SU-DHL-6 (cell line): ENCODE data around the gene PLEKHM2.

Experiments used
- H2AFZ ChIP-seq: fragments of 200-600 bp; sonication (generic); 2 replicates; pipeline ENCODE4 v1.6.1; 2014; ENCODE audit warnings: low read depth, mild to moderate bottlenecking, moderate library complexity, mixed read lengths, antibody characterized with exemption, low read length; ENCODE audit not compliant: severe bottlenecking
- H3F3A ChIP-seq: fragments of 200-600 bp; shearing (Covaris generic); 2 replicates; pipeline ENCODE4 v1.6.0; 2016; ENCODE audit warnings: antibody characterized with exemption, mild to moderate bottlenecking; ENCODE audit not compliant: insufficient read depth
- H3K27ac ChIP-seq: fragments of 200-600 bp; sonication (generic); 2 replicates; pipeline ENCODE4 v1.5.1; 2016; ENCODE audit warnings: low read depth, mild to moderate bottlenecking, low read length, moderate library complexity, mixed read lengths
- H3K27me3 ChIP-seq: fragments of 200-600 bp; sonication (generic), shearing (Covaris generic); 2 replicates; pipeline ENCODE4 v1.6.0; 2014; ENCODE audit warnings: mild to moderate bottlenecking, low read length
- H3K36me3 ChIP-seq: fragments of 200-600 bp; sonication (generic); 2 replicates; pipeline ENCODE4 v1.6.1; 2014; ENCODE audit warnings: mild to moderate bottlenecking, low read length, mixed read lengths
- H3K4me2 ChIP-seq: fragments of 300-600, 200-600 bp; shearing (Covaris generic), sonication (generic); 2 replicates; pipeline ENCODE4 v1.6.0; 2014; ENCODE audit warnings: low read length, low read depth, mild to moderate bottlenecking; ENCODE audit not compliant: poor library complexity, severe bottlenecking
- H3K4me3 ChIP-seq: fragments of 200-600 bp; sonication (generic); 2 replicates; pipeline ENCODE4 v1.5.1; 2014; ENCODE audit warnings: antibody characterized with exemption, low read length, mild to moderate bottlenecking, mixed read lengths; ENCODE audit not compliant: insufficient read depth, poor library complexity, severe bottlenecking
- H3K79me2 ChIP-seq: fragments of 200-600 bp; sonication (generic); 2 replicates; pipeline ENCODE4 v1.6.1; 2014; ENCODE audit warnings: mild to moderate bottlenecking, low read length, moderate library complexity; ENCODE audit not compliant: insufficient read depth
- H3K9ac ChIP-seq: fragments of 200-600 bp; sonication (generic); 2 replicates; pipeline ENCODE4 v1.7.0; 2014; ENCODE audit warnings: mild to moderate bottlenecking, low read length
- H3K9me2 ChIP-seq: fragments of 200-600 bp; sonication (generic); replicated peaks from 2 replicates; pipeline ENCODE4 v1.6.1; 2014; ENCODE audit warnings: low read length; ENCODE audit not compliant: insufficient read depth
- H3K9me3 ChIP-seq: fragments of 200-600 bp; sonication (generic); 2 replicates; pipeline ENCODE4 v1.6.1; 2014; ENCODE audit warnings: low read length, mixed read lengths; ENCODE audit not compliant: insufficient read depth
- H4K20me1 ChIP-seq: fragments of 200-600 bp; sonication (generic); 2 replicates; pipeline ENCODE4 v1.6.1; 2014; ENCODE audit warnings: low read depth, mild to moderate bottlenecking, antibody characterized with exemption, low read length, moderate library complexity, mixed read lengths
- CTCF ChIP-seq: fragments of 200-600 bp; sonication (generic); IDR thresholded peaks from one replicate; pipeline ENCODE4 v1.5.1; 2017; ENCODE audit warnings: antibody characterized with exemption, mild to moderate bottlenecking, low read length, moderate library complexity; ENCODE audit not compliant: insufficient read depth, poor library complexity, severe bottlenecking
- EZH2phosphoT487 ChIP-seq: fragments of 200-600 bp; sonication (generic), shearing (Covaris generic); conservative IDR thresholded peaks from 2 replicates; pipeline ENCODE4 v1.6.1; 2018; ENCODE audit warnings: mild to moderate bottlenecking, antibody characterized with exemption, low read length, moderate library complexity, mixed read lengths

The PLEKHM2 gene

GRCh38 chr1:15703562-15703961, 19.4 kb downstream of the PLEKHM2 start:
- H3K4me2 ChIP-seq, result no peak overlapping the region
- no peaks in the 10 kb centered on the region for H3F3A ChIP-seq
- H4K20me1 ChIP-seq, result no peaks in the 10 kb centered on the region
- no peak overlapping the region for H2AFZ ChIP-seq
- no peaks in the 10 kb centered on the region for H3K27me3 ChIP-seq
- no peak overlapping the region for H3K9ac ChIP-seq
- H3K79me2 ChIP-seq, result peaks cover 29% of the 10 kb centered on the region
- no peaks in the 10 kb centered on the region for H3K9me3 ChIP-seq
- no peak overlapping the region for H3K27ac ChIP-seq
- H3K4me3 ChIP-seq, result no peak overlapping the region
- H3K9me2 ChIP-seq, result no peaks in the 10 kb centered on the region
- TF ChIP-seq CTCF, result no peak
- no peaks in the 10 kb centered on the region for H3K36me3 ChIP-seq

GRCh38 chr1:15704526-15705183, 20.5 kb downstream of the PLEKHM2 start:
- H3K36me3 ChIP-seq, result no peaks in the 10 kb centered on the region
- H3K27ac ChIP-seq, result no peak overlapping the region
- no peaks in the 10 kb centered on the region for H4K20me1 ChIP-seq

GRCh38 chr1:15705184-15705566, 21.1 kb downstream of the PLEKHM2 start:
- Histone ChIP-seq H3K27ac (no peak overlapping the region), H2AFZ (no peak overlapping the region), H3K27me3 (no peaks in the 10 kb centered on the region), H3K79me2 (peaks cover 20% of the 10 kb centered on the region; the same call in 1 of the 2 replicates), H3K9me2 (no peaks in the 10 kb centered on the region), H3F3A (no peaks in the 10 kb centered on the region), H3K4me3 (no peak overlapping the region), H3K9me3 (no peaks in the 10 kb centered on the region), H4K20me1 (no peaks in the 10 kb centered on the region), H3K4me2 (no peak overlapping the region), H3K9ac (no peak overlapping the region), H3K36me3 (no peaks in the 10 kb centered on the region)
- TF ChIP-seq CTCF, result no peak
- TF ChIP-seq EZH2phosphoT487, result no peak

More at GRCh38 chr1:15704526-15705183, 20.5 kb downstream of the PLEKHM2 start:
- Histone ChIP-seq H3K4me3 (no peak overlapping the region), H3K79me2 (peaks cover 25% of the 10 kb centered on the region), H3K9ac (no peak overlapping the region), H3K9me3 (no peaks in the 10 kb centered on the region), H2AFZ (no peak overlapping the region), H3K27me3 (no peaks in the 10 kb centered on the region), H3F3A (no peaks in the 10 kb centered on the region), H3K4me2 (no peak overlapping the region), H3K9me2 (no peaks in the 10 kb centered on the region)
- no peak for TF ChIP-seq EZH2phosphoT487
- no peak for TF ChIP-seq CTCF
